ENCODE results near the gene ADRA2B. TPM values are rescaled to one million over a fixed set of nuclear protein-coding genes. Genes with fewer than 3 reads are reported as not detected.
A peak's percentile ranks its signal among the peaks of the same experiment; 100 is the strongest.

Gene ADRA2B
- total RNA-seq, 4 donors from 2014 or later = 0.93 to 3.6 (median 1.2) TPM

- 4% methylated on average over 52 of the region's 94 CpGs for WGBS
- DNase-seq (ENCODE audit: low spot score in 2 of 2) = peak; percentile 80 to 83
- H3K27ac ChIP-seq = peak within 1 kb of the TSS; percentile 72
- H3K4me1 ChIP-seq = peaks cover 54% of the 10 kb centered on the region
- no peaks in the 10 kb centered on the region for H3K27me3 ChIP-seq
- H3K4me3 ChIP-seq = peak within 1 kb of the TSS; percentile 69
- no peaks in the 10 kb centered on the region for H3K9me3 ChIP-seq
- TF ChIP-seq CTCF (IDR thresholded peaks at IDR 0.05) = no peak
- TF ChIP-seq POLR2A (IDR thresholded peaks at IDR 0.05) = peak in 1 of 2 donors; percentile 84
- TF ChIP-seq POLR2AphosphoS5 (IDR thresholded peaks at IDR 0.05) = peak in 1 of 3 donors; percentile 67
- no peak for TF ChIP-seq EP300 (IDR thresholded peaks at IDR 0.05)
- H3K36me3 ChIP-seq = no peaks in the 10 kb centered on the region
Observed at GRCh38 chr2:96145036-96145847, 28.9 kb upstream of the ADRA2B start, which contains the start of gene DUSP2. Gene DUSP2 (minus strand): TSS chr2:96145440. CDS start chr2:96145354, 86 bp downstream.

- 4% methylated on average over 14 of the region's 35 CpGs for WGBS
- H3K4me1 ChIP-seq = peaks cover 54% of the 10 kb centered on the region
- no peaks in the 10 kb centered on the region for H3K9me3 ChIP-seq
- H3K27ac ChIP-seq = peak overlapping the region; percentile 72
- no peaks in the 10 kb centered on the region for H3K36me3 ChIP-seq
- peak in 1 of 2 donors; percentile 72 for DNase-seq (ENCODE audit: low spot score in 2 of 2)
- TF ChIP-seq CTCF (IDR thresholded peaks at IDR 0.05) = peak in 1 of 2 donors; percentile 1
- no peak for TF ChIP-seq POLR2AphosphoS5 (IDR thresholded peaks at IDR 0.05)
- H3K27me3 ChIP-seq = no peaks in the 10 kb centered on the region
- H3K4me3 ChIP-seq = peak overlapping the region; percentile 69
Observed at GRCh38 chr2:96144481-96145035, 28.2 kb upstream of the ADRA2B start.

- peak overlapping the region; percentile 69 for H3K4me3 ChIP-seq
- H3K9me3 ChIP-seq = no peaks in the 10 kb centered on the region
- H3K27ac ChIP-seq = no peak overlapping the region
- 89% methylated on average over 14 of the region's 23 CpGs for WGBS
- no peaks in the 10 kb centered on the region for H3K27me3 ChIP-seq
- no peaks in the 10 kb centered on the region for H3K36me3 ChIP-seq
- TF ChIP-seq EP300 (IDR thresholded peaks at IDR 0.05) (no peak), POLR2AphosphoS5 (IDR thresholded peaks at IDR 0.05) (no peak), CTCF (IDR thresholded peaks at IDR 0.05) (peak in 1 of 2 donors; percentile 11), POLR2A (IDR thresholded peaks at IDR 0.05) (no peak)
- peaks cover 54% of the 10 kb centered on the region for H3K4me1 ChIP-seq
- DNase-seq (ENCODE audit: low spot score in 2 of 2) = peak in 1 of 2 donors; percentile 61
Observed at GRCh38 chr2:96143848-96144480, 27.6 kb upstream of the ADRA2B start.

- TF ChIP-seq CTCF (IDR thresholded peaks at IDR 0.05) (no peak), POLR2A (IDR thresholded peaks at IDR 0.05) (no peak), POLR2AphosphoS5 (IDR thresholded peaks at IDR 0.05) (no peak), EP300 (IDR thresholded peaks at IDR 0.05) (no peak)
- Histone ChIP-seq H3K27ac (no peak overlapping the region), H3K4me1 (peaks cover 56% of the 10 kb centered on the region), H3K4me3 (peak overlapping the region; percentile 69), H3K36me3 (no peaks in the 10 kb centered on the region), H3K9me3 (no peaks in the 10 kb centered on the region), H3K27me3 (no peaks in the 10 kb centered on the region)
- DNase-seq (ENCODE audit: low spot score in 2 of 2) = peak in 1 of 2 donors; percentile 44
- WGBS = 73% methylated on average over 8 of the region's 10 CpGs
Observed at GRCh38 chr2:96143231-96143847, 27.0 kb upstream of the ADRA2B start.
